GM19395 (cell line): ENCODE data around the gene SLC38A10.

ENCODE experiments used
- ATAC-seq: cut with Tn5 transposase; IDR thresholded peaks from one replicate; pipeline ENCODE4 v1.9.1; 2021; ENCODE audit warnings: mild to moderate bottlenecking, moderate library complexity; ENCODE audit not compliant: unreplicated experiment

The SLC38A10 gene

DNA sequence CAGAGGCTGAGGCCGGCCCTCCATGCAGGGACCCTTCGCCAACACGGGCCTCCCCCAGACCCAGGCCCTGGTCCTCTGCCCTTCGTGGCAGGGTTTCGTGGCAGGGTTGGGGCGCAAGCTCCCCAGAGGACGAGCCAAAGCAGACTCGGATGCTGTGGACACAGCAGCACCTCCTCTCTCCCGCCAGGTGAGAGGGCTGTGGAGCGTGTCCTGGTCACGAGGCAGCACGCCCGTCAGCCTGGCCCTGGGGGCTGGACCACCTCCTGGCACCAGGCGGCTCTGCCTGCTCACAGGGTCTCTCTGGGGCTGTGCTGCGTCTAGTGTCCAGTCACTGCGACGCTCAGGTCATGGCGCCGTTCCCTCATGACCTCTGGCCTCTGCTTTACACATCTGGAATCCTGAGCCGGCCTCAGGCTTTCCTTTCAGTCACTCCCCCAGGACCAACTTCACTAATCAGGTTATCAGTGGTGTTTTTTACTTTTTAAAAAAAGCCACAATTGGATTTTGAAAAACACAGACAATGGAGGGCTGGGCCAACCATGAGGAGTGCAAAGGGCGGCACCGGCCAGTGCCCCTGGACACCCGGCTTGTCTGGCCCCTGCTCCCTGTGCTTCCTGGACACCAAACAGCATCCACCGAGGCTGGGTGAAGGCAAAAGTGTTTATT, 50.6 kb downstream of the SLC38A10 start:
- ATAC-seq, result no peak

GRCh38 chr17:81243333-81243664, 51.8 kb downstream of the SLC38A10 start:
- no peak for ATAC-seq

GRCh38 chr17:81242421-81243332, 52.4 kb downstream of the SLC38A10 start:
- no peak for ATAC-seq

DNA sequence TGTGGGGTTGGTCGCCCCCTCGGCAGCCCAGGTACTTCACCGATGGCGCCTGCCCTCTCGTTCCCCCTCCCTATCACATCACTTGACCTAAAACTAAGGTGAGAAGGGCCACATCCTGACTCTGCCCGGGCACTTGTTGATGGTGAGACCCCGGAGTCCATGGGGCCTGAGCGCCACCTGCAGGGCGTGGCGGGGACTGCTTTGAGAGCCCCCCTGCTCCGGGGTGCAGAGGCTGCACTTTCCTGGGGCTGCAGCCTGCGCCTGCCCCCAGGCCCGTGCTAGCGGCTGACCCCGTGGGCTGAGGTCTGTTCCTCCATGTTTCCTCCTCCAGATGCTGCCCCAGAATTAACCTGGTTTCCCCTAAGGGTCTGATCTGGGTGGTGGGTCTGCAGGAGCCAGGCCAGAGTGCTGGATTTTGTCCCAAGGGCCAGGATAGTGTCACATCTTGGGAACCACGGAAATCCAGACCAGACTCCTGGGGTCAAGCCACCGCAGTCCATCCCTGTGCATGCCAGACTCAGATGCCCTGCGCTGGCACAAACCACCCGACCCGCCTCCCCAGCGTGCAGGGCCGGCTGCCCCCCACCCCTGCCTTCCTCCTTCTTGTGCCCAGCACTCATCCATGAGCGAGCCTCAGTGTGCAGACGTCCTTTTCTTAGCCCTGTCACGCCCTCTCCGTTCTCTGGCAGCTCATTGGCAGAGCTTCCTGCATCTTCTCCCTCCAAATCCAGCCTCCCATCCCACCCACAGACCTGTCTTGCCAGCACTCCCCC, 53.3 kb downstream of the SLC38A10 start:
- ATAC-seq, result no peak

- ATAC-seq, result no peak
Measured at GRCh38 chr17:81241203-81241602, 53.9 kb downstream of the SLC38A10 start.

DNA sequence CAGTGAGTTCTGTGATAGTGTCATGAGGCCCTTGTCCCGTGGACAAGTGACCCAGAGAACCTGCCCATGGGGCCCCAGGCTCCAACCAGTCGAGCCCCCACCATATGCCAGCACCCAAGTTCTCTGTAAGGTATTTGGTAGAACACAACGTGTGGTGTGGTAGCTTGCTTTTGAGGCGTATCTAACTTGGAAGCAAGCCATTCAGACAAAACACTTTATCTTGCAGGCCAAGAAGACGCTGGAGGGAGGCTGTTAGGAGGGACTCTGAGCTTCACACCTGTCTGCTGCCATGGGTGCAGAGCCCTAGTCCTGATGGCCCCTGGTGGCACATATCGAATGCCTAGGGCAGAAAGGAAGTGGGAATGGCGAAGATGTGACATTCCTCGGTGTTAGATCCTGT, 54.3 kb downstream of the SLC38A10 start:
- no peak for ATAC-seq

- no peak for ATAC-seq
Measured at GRCh38 chr17:81239714-81240555, 55.2 kb downstream of the SLC38A10 start.

DNA sequence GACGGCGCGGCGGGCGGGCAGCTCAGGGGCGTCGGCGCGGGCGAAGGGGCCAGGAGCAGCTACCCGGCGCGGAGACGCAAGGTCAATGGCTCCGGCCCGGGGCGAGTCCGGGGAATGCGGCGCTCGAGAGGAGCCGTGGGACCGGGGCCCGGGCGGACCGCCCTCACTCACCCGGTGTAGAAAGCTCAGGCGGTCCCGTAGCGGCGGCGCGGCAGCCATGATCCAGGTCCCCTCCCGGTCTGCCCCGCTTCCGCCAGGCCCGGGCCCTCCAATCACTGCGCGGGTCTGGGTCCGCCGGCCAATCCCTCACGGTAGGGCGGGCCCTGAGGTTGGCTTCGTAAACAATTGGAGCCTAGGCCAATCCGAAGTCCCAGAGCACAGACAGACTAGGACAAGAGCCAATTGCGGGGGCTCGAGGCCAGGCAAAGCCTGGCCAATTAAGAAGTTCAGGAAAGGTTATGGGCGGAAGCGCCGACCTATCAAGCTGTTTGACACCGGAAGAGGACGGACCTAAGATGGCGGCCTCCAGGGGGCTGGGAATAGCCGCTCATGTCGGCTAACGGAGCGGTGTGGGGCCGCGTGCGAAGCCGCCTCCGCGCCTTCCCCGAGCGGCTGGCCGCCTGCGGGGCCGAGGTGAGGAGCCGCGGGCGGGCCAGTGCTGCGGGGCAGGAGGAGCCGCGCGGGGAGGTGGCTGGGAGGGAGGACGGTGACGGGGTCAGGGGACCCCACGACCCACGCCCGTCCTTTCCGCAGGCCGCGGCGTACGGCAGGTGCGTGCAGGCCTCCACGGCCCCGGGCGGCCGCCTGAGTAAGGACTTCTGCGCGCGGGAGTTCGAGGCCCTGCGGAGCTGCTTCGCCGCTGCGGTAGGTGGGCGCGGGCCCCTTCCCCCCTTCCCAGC, 56.0 kb downstream of the SLC38A10 start, which contains the start of the genes NDUFAF8 and TEPSIN:
TSS of gene NDUFAF8 (plus strand) at position 504 of the 899 bp plus-strand sequence. CDS start at position 550, 46 bp downstream.
TSS of gene TEPSIN (minus strand) at position 241 of the 899 bp plus-strand sequence. CDS start at position 219, 22 bp downstream.
- ATAC-seq, result peak; percentile 93

- no peak for ATAC-seq
Measured at GRCh38 chr17:81238490-81238814, 56.7 kb downstream of the SLC38A10 start.

GRCh38 chr17:81237591-81238489, 57.3 kb downstream of the SLC38A10 start:
- no peak for ATAC-seq

DNA sequence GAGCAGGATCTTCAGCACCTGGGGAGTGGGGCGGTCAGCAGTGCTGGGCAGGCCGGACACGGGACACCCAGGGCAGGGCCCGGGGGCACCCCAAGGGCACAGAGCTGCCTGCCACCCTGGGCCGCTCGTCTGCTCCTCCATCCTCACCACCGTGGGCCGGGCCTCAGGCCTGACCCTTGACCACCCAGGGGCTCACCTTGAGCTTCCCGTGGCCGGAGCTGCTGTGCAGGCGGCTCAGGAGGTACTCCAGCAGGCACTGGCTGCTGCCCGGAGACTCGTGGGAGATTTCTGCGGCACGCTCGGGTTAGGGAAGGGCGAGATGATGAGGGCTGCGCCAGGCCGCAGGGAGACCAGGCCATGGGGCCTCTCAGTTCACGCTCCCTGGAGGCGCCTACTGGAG, 58.3 kb downstream of the SLC38A10 start:
- no peak for ATAC-seq

DNA sequence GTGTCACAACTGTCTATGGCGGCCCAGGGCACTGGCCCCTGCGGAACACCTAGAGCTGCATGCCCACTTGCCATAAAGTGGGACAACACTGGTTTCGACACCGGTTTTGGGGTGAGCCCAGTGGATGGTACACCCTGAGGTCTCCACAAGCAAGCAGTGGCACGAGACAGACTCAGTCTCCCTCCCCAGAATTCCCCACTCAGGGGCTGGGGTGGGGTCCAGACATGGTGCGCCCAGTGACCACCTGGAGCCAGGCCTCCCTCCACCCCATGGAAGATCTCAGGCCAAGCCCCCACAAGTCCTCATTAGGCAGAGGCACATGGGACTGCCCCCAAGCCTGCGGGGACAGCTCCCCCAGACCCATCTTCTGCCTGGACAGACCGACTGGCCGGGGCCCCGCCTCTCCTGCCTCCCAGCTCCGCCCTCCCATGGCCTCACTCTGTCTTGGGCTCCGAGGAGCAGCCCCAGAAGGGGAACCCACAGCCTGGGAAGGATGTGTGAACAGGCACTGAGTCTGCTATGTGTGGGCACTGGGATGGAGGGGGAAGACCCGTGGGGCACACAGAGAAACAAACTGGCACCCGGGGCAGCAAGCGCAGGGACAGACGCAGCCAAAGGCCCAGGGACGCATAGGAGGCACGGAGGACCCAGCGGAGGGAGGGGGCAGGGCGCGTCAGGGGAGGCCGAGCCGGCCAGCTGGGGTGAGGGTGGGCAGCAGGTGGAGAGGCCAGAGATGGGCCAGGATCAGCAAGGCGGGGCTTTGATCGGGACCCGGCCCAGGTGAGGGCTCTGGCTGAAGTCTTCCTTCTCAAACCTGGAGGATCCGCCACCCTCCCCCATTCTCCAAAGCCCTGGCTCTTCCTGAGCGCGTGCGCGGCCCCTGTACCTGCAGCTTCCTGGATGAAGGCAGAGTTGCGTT, 59.0 kb downstream of the SLC38A10 start:
- no peak for ATAC-seq

DNA sequence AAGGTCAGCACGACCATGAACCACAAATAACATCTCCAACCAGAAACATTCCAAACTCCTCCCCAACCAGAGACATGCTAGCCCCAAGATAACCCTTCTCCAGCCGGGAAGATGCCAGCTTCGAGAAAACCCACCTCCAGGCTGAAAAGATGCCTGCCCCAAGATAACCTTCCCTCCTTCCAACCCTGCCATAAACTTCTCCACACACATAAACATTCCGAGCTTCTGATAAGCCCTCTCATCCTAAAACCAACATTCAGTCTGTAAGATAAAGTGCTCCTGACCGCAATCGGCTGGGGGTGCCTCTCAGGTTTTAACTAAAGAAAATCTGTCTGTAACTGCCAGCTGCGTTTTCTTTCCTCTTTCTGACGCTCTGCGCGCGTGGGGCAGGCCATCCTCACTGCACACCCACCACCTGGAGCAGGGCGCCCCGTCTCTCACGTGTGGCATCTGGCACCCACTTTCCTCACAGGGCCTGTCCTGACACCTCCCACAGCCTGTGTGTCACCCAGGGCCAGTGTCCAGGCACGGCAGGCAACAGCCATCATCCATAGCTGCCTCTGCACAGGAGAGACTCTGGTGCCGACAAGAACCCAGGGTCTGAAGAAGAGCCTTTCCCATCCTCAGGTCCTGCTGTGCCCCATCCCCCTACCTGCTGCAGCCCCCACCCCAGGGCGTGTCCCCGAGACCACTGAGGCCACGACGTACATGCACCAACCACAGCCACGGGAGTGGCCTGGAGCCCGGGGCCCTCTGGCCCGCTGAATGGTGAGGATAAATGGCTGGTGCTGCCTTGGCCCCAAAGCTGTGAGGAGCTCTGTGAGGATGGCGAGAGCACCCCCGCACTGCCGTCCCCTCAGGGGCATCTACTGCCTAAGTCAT, 59.9 kb downstream of the SLC38A10 start:
- no peak for ATAC-seq

- no peak for ATAC-seq
Measured at GRCh38 chr17:81234506-81234855, 60.6 kb downstream of the SLC38A10 start.

- ATAC-seq, result no peak
Measured at GRCh38 chr17:81233811-81234505, 61.1 kb downstream of the SLC38A10 start.

- ATAC-seq, result no peak
Measured at GRCh38 chr17:81233316-81233715, 61.8 kb downstream of the SLC38A10 start.
